K562 (cell line): ENCODE results near the gene GPC3.

Experiments used
- CBX2 ChIP-seq: fragments of 200-600 bp; sonication (generic); IDR thresholded peaks from one replicate; pipeline ENCODE4 v1.6.1; 2012; ENCODE audit warnings: mild to moderate bottlenecking, low read length, inconsistent platforms; ENCODE audit not compliant: insufficient read depth, poor library complexity, severe bottlenecking
- MAZ ChIP-seq, 2 experiments: fragments of 450-650 bp in 1 of 2; sonication (generic) in 1 of 2; formaldehyde crosslinking; IDR thresholded peaks in 1 of 2; conservative IDR thresholded peaks in 1 of 2; 2 replicates each; pipeline versions ENCODE4 v1.4.0 to v1.5.0; 2020; ENCODE audit warnings: mild to moderate bottlenecking in 1 of 2, missing genetic modification reagents in 1 of 2
- RB1 ChIP-seq: fragments of 450-650 bp; IDR thresholded peaks from 2 replicates; pipeline ENCODE4 v1.6.1; 2017; ENCODE audit warnings: low read depth, mild to moderate bottlenecking
- RFX5 ChIP-seq: IDR thresholded peaks from 2 replicates; pipeline ENCODE4 v1.6.1; 2011; ENCODE audit warnings: low read depth, mild to moderate bottlenecking, improper control_type of control experiment, low read length
- SIRT6 ChIP-seq: IDR thresholded peaks from one replicate; pipeline ENCODE4 v1.6.1; 2012; ENCODE audit warnings: low read depth, mild to moderate bottlenecking, control low read depth, inconsistent platforms, low read length, moderate library complexity
- TCF7 ChIP-seq: sonication (generic); IDR thresholded peaks from 2 replicates; pipeline ENCODE4 v1.6.1; 2016; ENCODE audit warnings: antibody characterized with exemption, borderline replicate concordance
- TF ChIP-seq, protein P1 (sequence below): fragments of 250-450 bp; sonication (Bioruptor Pico); IDR thresholded peaks from 2 replicates; pipeline ENCODE4 v1.8.0; 2021; ENCODE audit warnings: moderate library complexity, mild to moderate bottlenecking, inconsistent platforms
- TF ChIP-seq, protein P2 (sequence below): fragments of 450-650 bp; conservative IDR thresholded peaks from 2 replicates; pipeline ENCODE4 v1.6.1; 2016; ENCODE audit warnings: missing genetic modification characterization, low read depth, mild to moderate bottlenecking, control low read depth, missing compliant biosample characterization
- TF ChIP-seq, protein P3 (sequence below), 3 experiments: IDR thresholded peaks in 2 of 3; conservative IDR thresholded peaks in 1 of 3; 2 replicates each; pipeline ENCODE4 v1.5.1; 2011 to 2012; ENCODE audit warnings: low read length in 3 of 3, mild to moderate bottlenecking in 3 of 3, control low read depth in 2 of 3, improper control_type of control experiment in 1 of 3, inconsistent platforms in 1 of 3, low read depth in 1 of 3, mixed read lengths in 1 of 3, moderate library complexity in 1 of 3; ENCODE audit not compliant: insufficient read depth in 2 of 3
- TF ChIP-seq, protein P4 (sequence below): fragments of 250-450 bp; sonication (Bioruptor Pico); IDR thresholded peaks from 2 replicates; pipeline ENCODE4 v1.8.0; 2022; ENCODE audit warnings: moderate library complexity, mild to moderate bottlenecking, inconsistent platforms
- TF ChIP-seq, protein P5 (sequence below): sonication (generic); formaldehyde crosslinking; IDR thresholded peaks from 2 replicates; pipeline ENCODE4 v1.9.0; 2022; ENCODE audit warnings: mild to moderate bottlenecking, missing genetic modification reagents

DNA sequence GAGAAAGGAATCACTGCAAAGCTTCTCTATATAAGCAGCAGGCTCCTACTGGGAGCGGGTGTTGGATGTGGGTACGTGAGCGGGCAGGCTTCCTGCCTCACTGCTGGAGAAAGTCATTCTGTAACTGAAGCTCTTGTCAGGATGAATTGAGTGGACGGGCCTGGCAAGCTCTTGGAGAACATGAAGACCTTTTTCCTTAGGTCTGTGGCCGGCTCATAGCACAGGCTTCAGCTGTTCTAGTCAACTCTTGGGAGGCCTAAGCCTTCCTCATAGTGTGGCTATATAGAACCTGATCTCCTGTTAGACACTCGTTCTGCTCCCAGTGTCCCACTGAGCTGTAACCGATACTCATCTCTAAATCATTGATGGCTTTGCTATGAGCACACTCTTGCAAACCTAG lies 461.9 kb downstream of the GPC3 start:
- TF ChIP-seq, protein P1, sequence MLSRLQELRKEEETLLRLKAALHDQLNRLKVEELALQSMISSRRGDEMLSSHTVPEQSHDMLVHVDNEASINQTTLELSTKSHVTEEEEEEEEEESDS: no peak
- no peak for TF ChIP-seq RB1
- TF ChIP-seq, protein P2, sequence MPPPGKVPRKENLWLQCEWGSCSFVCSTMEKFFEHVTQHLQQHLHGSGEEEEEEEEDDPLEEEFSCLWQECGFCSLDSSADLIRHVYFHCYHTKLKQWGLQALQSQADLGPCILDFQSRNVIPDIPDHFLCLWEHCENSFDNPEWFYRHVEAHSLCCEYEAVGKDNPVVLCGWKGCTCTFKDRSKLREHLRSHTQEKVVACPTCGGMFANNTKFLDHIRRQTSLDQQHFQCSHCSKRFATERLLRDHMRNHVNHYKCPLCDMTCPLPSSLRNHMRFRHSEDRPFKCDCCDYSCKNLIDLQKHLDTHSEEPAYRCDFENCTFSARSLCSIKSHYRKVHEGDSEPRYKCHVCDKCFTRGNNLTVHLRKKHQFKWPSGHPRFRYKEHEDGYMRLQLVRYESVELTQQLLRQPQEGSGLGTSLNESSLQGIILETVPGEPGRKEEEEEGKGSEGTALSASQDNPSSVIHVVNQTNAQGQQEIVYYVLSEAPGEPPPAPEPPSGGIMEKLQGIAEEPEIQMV (tag): no peak
- TF ChIP-seq, protein P3, sequence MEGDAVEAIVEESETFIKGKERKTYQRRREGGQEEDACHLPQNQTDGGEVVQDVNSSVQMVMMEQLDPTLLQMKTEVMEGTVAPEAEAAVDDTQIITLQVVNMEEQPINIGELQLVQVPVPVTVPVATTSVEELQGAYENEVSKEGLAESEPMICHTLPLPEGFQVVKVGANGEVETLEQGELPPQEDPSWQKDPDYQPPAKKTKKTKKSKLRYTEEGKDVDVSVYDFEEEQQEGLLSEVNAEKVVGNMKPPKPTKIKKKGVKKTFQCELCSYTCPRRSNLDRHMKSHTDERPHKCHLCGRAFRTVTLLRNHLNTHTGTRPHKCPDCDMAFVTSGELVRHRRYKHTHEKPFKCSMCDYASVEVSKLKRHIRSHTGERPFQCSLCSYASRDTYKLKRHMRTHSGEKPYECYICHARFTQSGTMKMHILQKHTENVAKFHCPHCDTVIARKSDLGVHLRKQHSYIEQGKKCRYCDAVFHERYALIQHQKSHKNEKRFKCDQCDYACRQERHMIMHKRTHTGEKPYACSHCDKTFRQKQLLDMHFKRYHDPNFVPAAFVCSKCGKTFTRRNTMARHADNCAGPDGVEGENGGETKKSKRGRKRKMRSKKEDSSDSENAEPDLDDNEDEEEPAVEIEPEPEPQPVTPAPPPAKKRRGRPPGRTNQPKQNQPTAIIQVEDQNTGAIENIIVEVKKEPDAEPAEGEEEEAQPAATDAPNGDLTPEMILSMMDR (IDR thresholded peaks at IDR 0.05 in 2 of 3, conservative IDR thresholded peaks at IDR 0.05 in 1 of 3; ENCODE audit: insufficient read depth in 2 of 3, low read depth in 1 of 3, low read length in 3 of 3): no peak
- TF ChIP-seq SIRT6: no peak
- no peak for TF ChIP-seq CBX2
- TF ChIP-seq RFX5: no peak
- TF ChIP-seq, protein P4, sequence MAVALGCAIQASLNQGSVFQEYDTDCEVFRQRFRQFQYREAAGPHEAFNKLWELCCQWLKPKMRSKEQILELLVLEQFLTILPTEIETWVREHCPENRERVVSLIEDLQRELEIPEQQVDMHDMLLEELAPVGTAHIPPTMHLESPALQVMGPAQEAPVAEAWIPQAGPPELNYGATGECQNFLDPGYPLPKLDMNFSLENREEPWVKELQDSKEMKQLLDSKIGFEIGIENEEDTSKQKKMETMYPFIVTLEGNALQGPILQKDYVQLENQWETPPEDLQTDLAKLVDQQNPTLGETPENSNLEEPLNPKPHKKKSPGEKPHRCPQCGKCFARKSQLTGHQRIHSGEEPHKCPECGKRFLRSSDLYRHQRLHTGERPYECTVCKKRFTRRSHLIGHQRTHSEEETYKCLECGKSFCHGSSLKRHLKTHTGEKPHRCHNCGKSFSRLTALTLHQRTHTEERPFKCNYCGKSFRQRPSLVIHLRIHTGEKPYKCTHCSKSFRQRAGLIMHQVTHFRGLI (CRISPR knock-in tag): no peak
- TF ChIP-seq MAZ (CRISPR knock-in tag; conservative IDR thresholded peaks at IDR 0.05 in 1 of 2, IDR thresholded peaks at IDR 0.05 in 1 of 2): no peak
- TF ChIP-seq, protein P5, sequence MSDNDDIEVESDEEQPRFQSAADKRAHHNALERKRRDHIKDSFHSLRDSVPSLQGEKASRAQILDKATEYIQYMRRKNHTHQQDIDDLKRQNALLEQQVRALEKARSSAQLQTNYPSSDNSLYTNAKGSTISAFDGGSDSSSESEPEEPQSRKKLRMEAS (CRISPR knock-in tag): no peak
- no peak for TF ChIP-seq TCF7
